Lung microvascular endothelial cell (primary cell): Measurements from ENCODE around the gene GNG13. TPM values are rescaled to one million over a fixed set of nuclear protein-coding genes. Genes with fewer than 3 reads are reported as not detected.
"Not testable (repeated sequence)": the region's sequence is repeated elsewhere in the genome, so short reads cannot be mapped to it uniquely, and the experiment has no call there.

Source experiments
- DNase-seq, 2 donors: peaks; one replicate each; pipeline versions ENCODE4 v3.0.0 to v3.0.0-alpha.2; 2010; ENCODE audit warnings: low read depth in 2 of 2
- total RNA-seq: library from RNA; depleted of rRNA; stranded (reverse); fragments of >200 nt; gene quantifications from 2 replicates; pipeline ENCODE4 v1.2.1, GENCODE V29; 2014

Gene GNG13
- total RNA-seq, 1 donor from 2014 or later, result not detected

GRCh38 chr16:778909-779527 lies 21.5 kb downstream of the GNG13 start:
- no peak for DNase-seq

DNA sequence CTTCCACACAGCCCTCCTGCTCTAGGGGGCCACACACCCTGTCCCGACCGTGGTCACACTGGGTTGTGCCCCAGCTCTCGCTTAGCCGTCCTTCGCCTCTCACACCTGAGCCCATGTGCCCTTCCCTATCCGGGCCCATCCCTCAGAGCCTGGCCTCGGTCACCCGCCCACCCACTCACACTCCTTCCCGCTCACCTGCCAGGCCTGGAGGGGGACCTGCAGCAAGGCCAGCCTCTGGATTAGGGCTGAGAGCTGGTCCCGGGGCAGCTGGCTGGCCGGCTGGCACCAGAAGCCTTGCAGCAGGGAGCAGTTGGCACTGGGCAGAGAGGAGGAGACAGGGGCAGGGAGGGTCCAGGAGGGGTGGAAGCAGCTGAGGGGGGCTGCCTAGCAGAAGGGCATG lies 22.1 kb downstream of the GNG13 start:
- DNase-seq, result no peak

- no peak for DNase-seq
Measured at GRCh38 chr16:777826-778225, 22.7 kb downstream of the GNG13 start.

- no peak for DNase-seq
Measured at GRCh38 chr16:776824-777223, 23.7 kb downstream of the GNG13 start.

DNA sequence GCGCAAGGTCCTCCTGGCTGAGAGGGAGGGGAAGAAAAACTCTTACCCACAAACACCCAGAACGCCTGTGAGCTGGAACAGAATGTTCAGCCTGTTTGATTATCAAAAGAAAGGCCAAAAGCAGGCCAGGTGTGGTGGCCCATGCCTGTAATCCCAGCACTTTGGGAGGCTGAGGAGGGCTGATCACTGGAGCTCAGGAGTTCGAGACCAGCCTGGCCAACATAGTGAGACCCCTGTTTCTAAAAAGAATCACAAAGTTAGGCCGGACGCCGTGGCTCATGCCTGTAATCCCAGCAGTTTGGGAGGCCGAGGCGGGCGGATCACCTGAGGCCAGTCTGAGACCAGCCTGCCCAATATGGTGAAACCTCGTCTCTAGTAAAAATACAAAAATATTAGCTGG lies 24.2 kb downstream of the GNG13 start:
- DNase-seq, result not testable (repeated sequence)

GRCh38 chr16:775236-775796 lies 25.2 kb downstream of the GNG13 start:
- DNase-seq, result no peak

DNA sequence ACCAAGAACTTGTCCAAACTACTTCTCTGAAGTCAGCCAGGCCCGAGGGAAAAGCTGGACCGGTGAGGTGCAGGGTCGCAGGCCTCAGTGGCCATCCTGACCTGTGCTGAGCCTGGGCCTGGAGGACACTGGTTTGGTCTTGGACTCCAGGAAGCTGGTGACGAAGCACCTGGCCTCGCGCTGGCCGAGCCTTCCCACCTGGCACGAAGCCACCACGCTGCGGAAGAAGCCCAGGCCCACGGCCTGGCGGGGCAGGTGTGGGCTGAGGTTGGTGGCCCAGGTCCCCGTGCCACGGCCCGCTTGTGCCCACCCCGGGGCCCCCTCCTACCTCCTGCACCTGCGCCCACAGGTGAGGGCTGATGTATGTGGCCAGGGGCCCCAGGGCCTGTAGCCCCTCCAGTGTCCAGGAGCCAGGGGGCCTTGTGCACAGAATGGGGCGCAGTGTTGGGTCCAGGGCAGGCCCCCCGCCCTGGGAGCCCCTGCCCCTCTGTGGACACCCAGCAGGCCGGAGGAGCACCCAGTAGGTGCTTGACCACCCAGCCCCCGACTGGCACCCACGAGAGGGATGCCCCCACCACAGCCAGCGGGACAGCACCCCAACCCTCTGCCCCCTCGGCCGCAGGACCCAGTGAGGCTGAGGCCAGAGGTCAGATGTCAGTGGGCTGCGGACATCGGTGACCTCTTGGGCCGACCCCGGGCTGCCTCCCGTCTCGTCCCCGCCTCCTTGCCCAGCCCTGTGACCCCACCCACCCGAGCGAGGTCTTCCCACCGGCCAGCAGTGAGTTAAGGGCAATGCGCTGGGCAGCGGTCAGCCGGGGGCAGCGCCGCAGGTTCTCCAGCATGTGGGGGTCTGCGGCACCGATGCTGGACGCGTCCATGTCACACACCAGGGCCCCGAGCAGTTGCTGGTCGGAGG lies 26.2 kb downstream of the GNG13 start:
- DNase-seq, result no peak

DNA sequence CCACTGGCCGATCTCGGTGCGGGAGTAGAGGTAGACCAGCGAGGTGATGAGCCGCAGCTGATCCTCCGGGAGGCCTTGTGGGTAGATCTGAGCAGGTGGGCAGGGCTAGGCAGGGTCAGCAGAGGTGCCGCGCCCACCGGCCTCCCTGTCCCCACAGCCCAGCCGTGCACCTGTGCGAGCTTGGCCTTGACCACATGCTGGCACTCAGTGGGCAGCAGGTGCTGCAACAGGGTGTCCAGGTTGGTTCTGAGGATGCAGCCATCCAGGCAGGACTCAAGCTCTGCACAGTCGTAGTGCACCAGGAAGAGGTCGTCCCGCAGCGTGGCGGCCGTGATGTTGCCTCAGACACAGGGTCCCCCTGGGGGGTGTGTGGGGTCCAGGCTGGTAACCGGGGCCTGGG lies 27.6 kb downstream of the GNG13 start:
- DNase-seq, result no peak

- no peak for DNase-seq
Measured at GRCh38 chr16:770411-770810, 30.1 kb downstream of the GNG13 start.

DNA sequence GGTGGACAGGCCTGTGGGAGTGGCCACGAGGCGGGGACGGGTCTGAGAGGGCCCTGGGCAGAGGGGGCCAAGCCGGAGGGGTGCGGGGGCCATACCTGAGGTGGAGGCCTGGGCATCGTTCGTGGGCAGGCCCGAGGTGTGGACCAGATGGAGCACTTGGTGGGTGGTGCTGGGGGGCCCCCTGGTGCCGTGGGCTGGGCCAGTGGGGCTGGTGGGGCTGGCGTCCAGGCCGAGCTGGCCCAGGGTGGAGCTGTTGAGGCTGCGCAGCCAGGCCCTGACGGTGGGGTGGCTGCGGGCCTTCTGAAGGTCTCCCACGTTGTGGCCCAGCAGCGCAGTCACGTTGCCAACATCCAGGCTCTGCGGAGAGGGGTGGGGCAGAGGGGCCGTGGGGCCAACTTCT lies 30.6 kb downstream of the GNG13 start:
- no peak for DNase-seq

DNA sequence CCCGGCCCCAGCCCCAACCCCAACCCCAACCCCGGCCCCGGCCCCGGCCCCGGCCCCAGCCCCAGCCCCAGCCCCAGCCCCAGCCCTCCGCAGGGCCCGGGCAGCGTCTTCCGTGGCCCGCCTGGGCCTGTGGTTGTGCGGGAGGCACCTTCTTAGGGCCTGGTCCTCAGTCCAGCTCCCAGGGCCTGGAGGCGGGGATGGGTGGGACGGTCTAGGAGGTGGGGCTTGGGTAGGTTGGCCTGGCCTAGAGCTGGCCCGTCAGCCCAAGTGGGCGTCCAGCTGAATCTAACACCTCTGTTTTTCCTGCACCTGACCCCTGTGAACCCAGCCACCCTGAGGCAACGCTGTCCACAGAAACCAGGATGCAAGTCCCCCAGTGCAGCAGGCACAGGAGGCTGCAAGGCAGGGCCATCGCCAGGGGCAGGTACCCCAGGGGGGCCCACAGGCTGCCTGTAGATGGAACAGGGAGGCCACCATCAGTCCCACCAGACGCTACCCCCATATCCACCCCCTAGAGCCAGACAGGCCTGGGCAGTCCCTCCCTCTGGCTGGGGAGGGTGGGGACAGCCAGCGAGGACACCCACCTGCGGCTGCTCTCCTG lies 31.2 kb downstream of the GNG13 start:
- DNase-seq, result no peak

GRCh38 chr16:768428-768827 lies 32.1 kb downstream of the GNG13 start:
- DNase-seq, result no peak

GRCh38 chr16:767743-768235 lies 32.7 kb downstream of the GNG13 start:
- DNase-seq, result no peak

- DNase-seq, result no peak
Measured at GRCh38 chr16:766820-767640, 33.5 kb downstream of the GNG13 start.

DNA sequence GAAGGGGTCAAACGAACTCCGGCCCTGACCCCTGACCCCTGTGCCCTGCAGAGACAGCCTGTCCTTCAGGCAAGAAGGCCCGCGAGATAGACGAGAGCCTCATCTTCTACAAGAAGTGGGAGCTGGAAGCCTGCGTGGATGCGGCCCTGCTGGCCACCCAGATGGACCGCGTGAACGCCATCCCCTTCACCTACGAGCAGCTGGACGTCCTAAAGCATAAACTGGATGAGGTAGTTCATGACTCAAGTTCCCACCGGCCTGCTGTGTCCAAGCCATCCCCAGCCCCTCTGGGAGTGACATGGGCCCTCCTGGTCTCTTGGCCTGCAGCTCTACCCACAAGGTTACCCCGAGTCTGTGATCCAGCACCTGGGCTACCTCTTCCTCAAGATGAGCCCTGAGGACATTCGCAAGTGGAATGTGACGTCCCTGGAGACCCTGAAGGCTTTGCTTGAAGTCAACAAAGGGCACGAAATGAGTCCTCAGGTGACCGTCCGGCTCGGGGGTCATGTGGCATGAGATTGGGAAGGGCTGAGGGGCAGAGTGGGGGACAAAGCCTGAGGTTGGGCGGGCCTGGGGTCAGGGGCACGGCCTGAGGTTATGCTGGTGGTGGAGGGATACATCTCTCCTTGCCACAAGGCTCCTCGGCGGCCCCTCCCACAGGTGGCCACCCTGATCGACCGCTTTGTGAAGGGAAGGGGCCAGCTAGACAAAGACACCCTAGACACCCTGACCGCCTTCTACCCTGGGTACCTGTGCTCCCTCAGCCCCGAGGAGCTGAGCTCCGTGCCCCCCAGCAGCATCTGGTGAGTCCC lies 34.3 kb downstream of the GNG13 start:
- no peak for DNase-seq

- DNase-seq, result no peak
Measured at GRCh38 chr16:765488-765865, 35.1 kb downstream of the GNG13 start.

DNA sequence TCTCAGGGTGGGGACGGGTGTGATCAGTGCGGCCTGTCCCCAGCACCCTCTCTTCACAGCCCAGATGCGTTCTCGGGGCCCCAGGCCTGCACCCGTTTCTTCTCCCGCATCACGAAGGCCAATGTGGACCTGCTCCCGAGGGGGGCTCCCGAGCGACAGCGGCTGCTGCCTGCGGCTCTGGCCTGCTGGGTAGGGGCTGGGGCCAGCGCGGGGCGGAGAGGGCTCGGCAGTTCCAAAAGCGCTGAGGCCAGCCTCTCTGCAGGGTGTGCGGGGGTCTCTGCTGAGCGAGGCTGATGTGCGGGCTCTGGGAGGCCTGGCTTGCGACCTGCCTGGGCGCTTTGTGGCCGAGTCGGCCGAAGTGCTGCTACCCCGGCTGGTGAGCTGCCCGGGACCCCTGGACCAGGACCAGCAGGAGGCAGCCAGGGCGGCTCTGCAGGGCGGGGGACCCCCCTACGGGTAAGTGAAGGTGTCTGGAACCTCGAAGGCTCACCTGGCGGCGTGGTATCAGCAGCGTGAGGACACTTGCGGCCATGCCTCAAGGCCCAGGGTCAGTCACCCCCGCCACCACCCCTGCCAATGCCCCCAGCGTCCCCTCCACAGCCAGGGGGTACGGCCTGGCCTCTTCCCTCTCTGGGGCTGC lies 35.6 kb downstream of the GNG13 start:
- DNase-seq, result no peak

- DNase-seq, result no peak
Measured at GRCh38 chr16:764184-764750, 36.3 kb downstream of the GNG13 start.

DNA sequence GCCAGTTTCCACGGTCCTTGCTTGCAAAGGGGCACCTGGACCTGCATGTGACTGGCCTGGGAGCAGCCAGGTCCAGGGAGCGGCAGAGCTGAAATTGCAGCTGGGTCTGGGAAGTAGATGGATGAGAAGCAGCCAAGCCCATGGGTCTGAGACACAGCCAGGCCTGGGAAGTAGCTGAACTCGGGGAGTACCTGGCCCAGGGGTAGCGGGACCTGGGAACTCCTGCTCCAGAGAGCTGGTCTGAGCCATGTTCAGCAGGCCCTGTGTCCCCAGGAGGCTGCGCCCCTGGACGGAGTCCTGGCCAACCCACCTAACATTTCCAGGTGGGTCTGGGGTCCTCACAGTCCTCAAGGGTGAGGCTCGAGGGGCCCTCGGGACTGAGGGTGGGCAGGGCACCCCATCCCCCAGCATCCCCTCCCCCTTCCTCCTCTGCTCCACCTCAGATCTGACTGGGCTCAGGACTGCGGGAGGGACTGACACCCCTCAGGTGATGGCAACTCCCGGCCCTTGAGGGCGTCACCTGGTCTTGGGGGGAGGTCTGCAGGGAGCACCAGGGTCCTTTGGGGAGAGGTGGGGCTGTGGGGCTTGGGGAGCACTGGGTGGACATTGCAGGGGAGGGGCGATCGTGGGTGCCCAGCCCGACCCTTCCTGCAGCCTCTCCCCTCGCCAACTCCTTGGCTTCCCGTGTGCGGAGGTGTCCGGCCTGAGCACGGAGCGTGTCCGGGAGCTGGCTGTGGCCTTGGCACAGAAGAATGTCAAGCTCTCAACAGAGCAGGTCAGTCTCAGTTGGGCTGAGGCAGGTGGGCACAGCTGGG lies 37.0 kb downstream of the GNG13 start:
- no peak for DNase-seq
